Gastrocnemius medialis (tissue), 4 donors: ENCODE measurements around the gene CACNA1C. TPM values are rescaled to one million over a fixed set of nuclear protein-coding genes. Genes with fewer than 3 reads are reported as not detected.

ENCODE experiments used
- ATAC-seq, 2 donors: fragments of 150-250 bp; one replicate each; pipeline ENCODE4 v1.9.1; 2016
- DNase-seq, 2 donors: peaks; one replicate each; pipeline ENCODE4 v3.0.0-alpha.2; 2019
- H3K27ac ChIP-seq, 4 donors: fragments of 200-600 bp; sonication (generic); 1 replicate in 1 of 4; 2 replicates in 3 of 4; pipeline ENCODE4 v1.5.1; 2016 to 2018; ENCODE audit warnings: mild to moderate bottlenecking in 2 of 4, moderate library complexity in 1 of 4
- H3K27me3 ChIP-seq, 3 donors: fragments of 200-600 bp; sonication (generic) in 2 of 3; 1 replicate in 1 of 3; 2 replicates in 2 of 3; pipeline versions ENCODE4 v1.5.1 to v1.6.0; 2016 to 2019; ENCODE audit warnings: mild to moderate bottlenecking in 1 of 3, moderate library complexity in 1 of 3
- H3K36me3 ChIP-seq, 2 donors: fragments of 200-600 bp; sonication (generic) in 1 of 2; one replicate each; pipeline ENCODE4 v1.5.1; 2017 to 2018
- H3K4me1 ChIP-seq, 2 donors: fragments of 200-600 bp; sonication (generic) in 1 of 2; one replicate each; pipeline ENCODE4 v1.5.1; 2016 to 2017; ENCODE audit warnings: mild to moderate bottlenecking in 2 of 2
- H3K4me3 ChIP-seq, 4 donors: fragments of 200-600 bp; sonication (generic) in 3 of 4; 1 replicate in 1 of 4; 2 replicates in 3 of 4; pipeline ENCODE4 v1.5.1; 2016 to 2019; ENCODE audit warnings: mild to moderate bottlenecking in 2 of 4
- H3K9me3 ChIP-seq, 3 donors: fragments of 200-600 bp; sonication (generic) in 2 of 3; 1 replicate in 1 of 3; 2 replicates in 2 of 3; pipeline ENCODE4 v1.5.1; 2016 to 2019
- CTCF ChIP-seq, 5 experiments: fragments of 450-650 bp in 3 of 5; fragments of 200-600 bp in 2 of 5; sonication (generic) in 2 of 5; IDR thresholded peaks in 4 of 5; conservative IDR thresholded peaks in 1 of 5; 1 replicate in 4 of 5; 2 replicates in 1 of 5; pipeline ENCODE4 v1.5.1; 2016 to 2019; ENCODE audit warnings: antibody characterized with exemption in 5 of 5, mild to moderate bottlenecking in 3 of 5, moderate library complexity in 3 of 5
- POLR2A ChIP-seq, 2 donors: fragments of 450-650 bp; IDR thresholded peaks; one replicate each; pipeline ENCODE4 v1.6.1; 2017; ENCODE audit warnings: antibody characterized with exemption in 2 of 2, mild to moderate bottlenecking in 2 of 2, moderate library complexity in 2 of 2
- in situ Hi-C, 4 donors: fragments of 200-750 bp; cut with MboI; loops; one replicate each; pipeline versions ENCODE4 v1.15.0 to v1.8.0; 2017; ENCODE audit warnings: low sequenced_read_pairs in 4 of 4
- intact Hi-C: fragments of 100-400 bp; cut with DNase I; formaldehyde crosslinking; loops from one replicate; pipeline ENCODE4 v1.15.1; 2023; ENCODE audit warnings: low total_unique reads
- total RNA-seq, 4 donors: library from RNA; depleted of rRNA; stranded (reverse); fragments of >200 nt; gene quantifications; one replicate each; pipeline versions ENCODE4 v1.1.0 to v1.2.3, GENCODE V29; 2016

CACNA1C gene
- total RNA-seq, 4 donors from 2014 or later: 0.80 to 1.8 (median 0.91) TPM

GRCh38 chr12:2414810-2415567, 362.2 kb downstream of the CACNA1C start:
- ATAC-seq (no peak), DNase-seq (no peak)
- no peak overlapping the region for H3K4me3 ChIP-seq
- H3K9me3 ChIP-seq: no peaks in the 10 kb centered on the region
- H3K4me1 ChIP-seq: no peaks in the 10 kb centered on the region
- no peaks in the 10 kb centered on the region for H3K36me3 ChIP-seq
- no peak overlapping the region for H3K27ac ChIP-seq
- no peak for TF ChIP-seq CTCF (IDR thresholded peaks at IDR 0.05 in 4 of 5, conservative IDR thresholded peaks at IDR 0.05 in 1 of 5)
- TF ChIP-seq POLR2A (IDR thresholded peaks at IDR 0.05): no peak
- in situ Hi-C loops: no loop called here
- intact Hi-C loops: no loop called here
- H3K27me3 ChIP-seq: no peaks in the 10 kb centered on the region

- Histone ChIP-seq H3K9me3 (no peaks in the 10 kb centered on the region), H3K4me3 (no peak overlapping the region), H3K27me3 (no peaks in the 10 kb centered on the region), H3K27ac (no peak overlapping the region), H3K36me3 (no peaks in the 10 kb centered on the region), H3K4me1 (no peaks in the 10 kb centered on the region)
- no peak for DNase-seq
- no peak for ATAC-seq
- TF ChIP-seq CTCF (IDR thresholded peaks at IDR 0.05 in 4 of 5, conservative IDR thresholded peaks at IDR 0.05 in 1 of 5) (no peak), POLR2A (IDR thresholded peaks at IDR 0.05) (no peak)
- in situ Hi-C loops (no loop called here), intact Hi-C loops (no loop called here)
These were observed 362.8 kb downstream of the CACNA1C start for GRCh38 chr12:2415568-2415944.

GRCh38 chr12:2416158-2416557, 363.4 kb downstream of the CACNA1C start:
- no peak overlapping the region for H3K4me3 ChIP-seq
- no peaks in the 10 kb centered on the region for H3K36me3 ChIP-seq
- H3K4me1 ChIP-seq: no peaks in the 10 kb centered on the region
- no peaks in the 10 kb centered on the region for H3K9me3 ChIP-seq
- H3K27ac ChIP-seq: no peak overlapping the region
- intact Hi-C loops: no loop called here
- in situ Hi-C loops: no loop called here
- H3K27me3 ChIP-seq: no peaks in the 10 kb centered on the region
- TF ChIP-seq POLR2A (IDR thresholded peaks at IDR 0.05) (no peak), CTCF (IDR thresholded peaks at IDR 0.05 in 4 of 5, conservative IDR thresholded peaks at IDR 0.05 in 1 of 5) (no peak)
- DNase-seq (no peak), ATAC-seq (no peak)

GRCh38 chr12:2417481-2418160, 364.8 kb downstream of the CACNA1C start:
- no peaks in the 10 kb centered on the region for H3K9me3 ChIP-seq
- in situ Hi-C loops: no loop called here
- ATAC-seq (no peak), DNase-seq (no peak)
- no peak overlapping the region for H3K4me3 ChIP-seq
- TF ChIP-seq CTCF (IDR thresholded peaks at IDR 0.05 in 4 of 5, conservative IDR thresholded peaks at IDR 0.05 in 1 of 5) (no peak), POLR2A (IDR thresholded peaks at IDR 0.05) (no peak)
- intact Hi-C loops: no loop called here
- H3K27ac ChIP-seq: no peak overlapping the region
- no peaks in the 10 kb centered on the region for H3K27me3 ChIP-seq
- H3K4me1 ChIP-seq: no peaks in the 10 kb centered on the region
- H3K36me3 ChIP-seq: no peaks in the 10 kb centered on the region
